ENCODE results near the gene SEC23IP. TPM values are rescaled to one million over a fixed set of nuclear protein-coding genes. Genes with fewer than 3 reads are reported as not detected.

The SEC23IP gene
- total and polyA plus RNA-seq, 8 donors = 5.5 to 32.8 (median 18.5) TPM

GRCh38 chr10:119852277-119852676, 40.3 kb upstream of the SEC23IP start:
- FAIRE-seq (no peak), DNase-seq (no peak), ATAC-seq (no peak)
- peaks cover 0 to 3% (median 0%) of the 10 kb centered on the region in 3 donors for H3K4me1 ChIP-seq
- TF ChIP-seq, protein P1, sequence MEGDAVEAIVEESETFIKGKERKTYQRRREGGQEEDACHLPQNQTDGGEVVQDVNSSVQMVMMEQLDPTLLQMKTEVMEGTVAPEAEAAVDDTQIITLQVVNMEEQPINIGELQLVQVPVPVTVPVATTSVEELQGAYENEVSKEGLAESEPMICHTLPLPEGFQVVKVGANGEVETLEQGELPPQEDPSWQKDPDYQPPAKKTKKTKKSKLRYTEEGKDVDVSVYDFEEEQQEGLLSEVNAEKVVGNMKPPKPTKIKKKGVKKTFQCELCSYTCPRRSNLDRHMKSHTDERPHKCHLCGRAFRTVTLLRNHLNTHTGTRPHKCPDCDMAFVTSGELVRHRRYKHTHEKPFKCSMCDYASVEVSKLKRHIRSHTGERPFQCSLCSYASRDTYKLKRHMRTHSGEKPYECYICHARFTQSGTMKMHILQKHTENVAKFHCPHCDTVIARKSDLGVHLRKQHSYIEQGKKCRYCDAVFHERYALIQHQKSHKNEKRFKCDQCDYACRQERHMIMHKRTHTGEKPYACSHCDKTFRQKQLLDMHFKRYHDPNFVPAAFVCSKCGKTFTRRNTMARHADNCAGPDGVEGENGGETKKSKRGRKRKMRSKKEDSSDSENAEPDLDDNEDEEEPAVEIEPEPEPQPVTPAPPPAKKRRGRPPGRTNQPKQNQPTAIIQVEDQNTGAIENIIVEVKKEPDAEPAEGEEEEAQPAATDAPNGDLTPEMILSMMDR (IDR thresholded peaks at IDR 0.05) = no peak
- no peaks in the 10 kb centered on the region for H3K9me3 ChIP-seq
- 95% methylated on average over 6 of the region's 6 CpGs for WGBS, 2 donors
- no peak overlapping the region for H3K27ac ChIP-seq
- H3K27me3 ChIP-seq = no peaks in the 10 kb centered on the region
- intact Hi-C loops (cut with DNase I) = no loop called here
- H3K4me3 ChIP-seq = no peak overlapping the region
- H3K36me3 ChIP-seq = peaks cover 0 to 11% (median 11%) of the 10 kb centered on the region in 3 donors

DNA sequence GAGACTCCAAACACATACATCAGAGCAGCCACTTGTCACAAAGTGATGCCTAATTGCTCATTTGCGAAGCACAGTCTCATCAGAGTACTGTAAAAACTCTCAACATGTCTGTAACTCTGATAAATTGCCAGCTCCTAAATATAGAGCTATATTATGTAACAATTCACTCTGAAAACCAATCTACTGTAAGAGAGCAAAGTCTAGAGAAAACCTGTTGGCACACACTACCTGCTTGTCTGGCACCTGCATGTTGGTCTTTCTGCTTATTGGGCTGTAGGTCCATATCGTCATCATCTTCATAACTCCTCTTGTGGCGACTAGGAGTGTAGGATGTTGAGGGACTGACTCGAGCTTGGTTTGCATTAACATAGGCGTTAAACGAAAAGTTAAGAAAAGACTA, 39.7 kb upstream of the SEC23IP start:
- Histone ChIP-seq H3K4me3 (no peak overlapping the region), H3K9me3 (no peaks in the 10 kb centered on the region), H3K36me3 (peaks cover 0 to 11% (median 5%) of the 10 kb centered on the region in 3 donors), H3K4me1 (peaks cover 0 to 3% (median 0%) of the 10 kb centered on the region in 3 donors), H3K27me3 (no peaks in the 10 kb centered on the region), H3K27ac (no peak overlapping the region)
- FAIRE-seq (peak; percentile 32), DNase-seq (peak in 1 of 6 donors; percentile 17), ATAC-seq (peak; percentile 28 to 79 (median 55))
- intact Hi-C loops (cut with DNase I) = no loop called here
- TF ChIP-seq, protein P1 (IDR thresholded peaks at IDR 0.05) = no peak
- 50 to 53% methylated on average over 6 of the region's 6 CpGs for WGBS, 2 donors

- intact Hi-C loops (cut with DNase I) = no loop called here
- ATAC-seq = no peak
- no peak for DNase-seq
- Histone ChIP-seq H3K4me3 (no peak overlapping the region), H3K36me3 (peaks cover 0 to 9% (median 4%) of the 10 kb centered on the region in 3 donors), H3K27ac (no peak overlapping the region), H3K27me3 (no peaks in the 10 kb centered on the region), H3K4me1 (peaks cover 0 to 3% (median 0%) of the 10 kb centered on the region in 3 donors), H3K9me3 (no peaks in the 10 kb centered on the region)
- FAIRE-seq = no peak
- TF ChIP-seq, protein P1 (IDR thresholded peaks at IDR 0.05) = no peak
- WGBS, 2 donors = 87 to 90% methylated on average over 1 of the region's 1 CpG
Observed at GRCh38 chr10:119853574-119853973, 39.0 kb upstream of the SEC23IP start.

DNA sequence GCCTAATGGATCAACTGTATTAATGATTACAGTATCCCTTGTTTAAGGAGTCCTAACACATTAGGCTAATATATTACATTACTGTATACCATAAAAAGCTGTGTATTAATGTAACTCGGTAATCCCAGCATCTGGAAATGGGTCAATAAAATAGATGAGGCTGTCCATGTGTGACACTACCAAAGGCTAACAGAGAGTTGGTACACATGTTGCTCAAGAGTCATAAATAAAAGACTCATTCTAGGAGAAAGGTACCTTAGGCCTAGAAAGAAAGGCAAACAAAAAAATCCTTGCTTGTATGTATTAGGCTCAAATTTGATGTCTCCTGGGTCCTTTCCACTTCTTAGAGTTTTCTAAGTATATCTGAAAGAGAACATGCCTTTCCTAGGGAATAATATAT, 34.5 kb upstream of the SEC23IP start:
- ATAC-seq (no peak), DNase-seq (no peak), FAIRE-seq (no peak)
- Histone ChIP-seq H3K27ac (no peak overlapping the region), H3K27me3 (no peaks in the 10 kb centered on the region), H3K36me3 (peaks cover 0 to 1% (median 0%) of the 10 kb centered on the region in 3 donors), H3K4me1 (no peaks in the 10 kb centered on the region), H3K9me3 (no peaks in the 10 kb centered on the region), H3K4me3 (no peak overlapping the region)
- 51 to 55% methylated on average over 1 of the region's 1 CpG for WGBS, 2 donors
- intact Hi-C loops (cut with DNase I) = no loop called here
- TF ChIP-seq, protein P1 (IDR thresholded peaks at IDR 0.05) = no peak

DNA sequence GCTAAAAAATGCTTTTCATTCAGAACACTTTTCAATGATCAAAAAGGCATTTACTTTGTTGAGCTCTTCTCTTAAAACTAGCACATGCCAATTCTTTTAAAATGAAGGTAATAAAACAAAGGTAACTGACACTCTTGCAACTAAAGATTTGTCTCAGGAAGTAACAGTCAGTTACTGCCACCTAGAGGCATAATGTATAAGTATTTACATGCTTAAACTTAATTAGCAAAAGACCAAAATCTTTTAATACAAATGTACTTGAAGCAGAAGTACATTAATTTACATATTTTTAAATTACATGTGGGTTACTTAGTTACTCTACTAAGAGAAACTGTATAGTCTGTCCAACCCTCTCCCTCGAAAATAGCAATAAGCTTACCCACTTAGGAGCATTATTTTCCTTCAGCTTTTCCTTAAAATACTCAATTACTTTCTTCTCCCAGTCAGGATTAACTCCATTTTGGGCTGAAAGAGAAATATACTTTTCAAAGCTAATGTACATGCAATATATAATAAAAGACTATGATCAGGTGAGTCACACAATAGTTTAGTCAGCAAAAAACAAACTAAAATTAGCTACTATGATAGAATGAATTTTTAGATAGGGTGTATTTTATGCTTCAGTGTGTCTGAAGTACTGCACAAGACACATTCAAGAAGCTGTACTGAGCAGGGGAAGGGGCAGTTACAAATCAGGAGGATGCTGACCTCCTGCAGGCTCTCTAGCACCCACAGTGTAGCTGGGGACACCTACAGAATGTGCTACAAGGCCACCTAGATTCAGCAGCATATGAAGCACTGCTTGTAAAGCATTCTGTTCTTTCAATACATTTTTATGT, 32.9 kb upstream of the SEC23IP start:
- TF ChIP-seq, protein P1 (IDR thresholded peaks at IDR 0.05) = peak; percentile 13 to 52 (median 23)

More for the DNA sequence above, 32.9 kb upstream of the SEC23IP start:
- DNase-seq (no peak), ATAC-seq (peak; percentile 35 to 77 (median 72)), FAIRE-seq (peak; percentile 92)
- no peak overlapping the region for H3K4me3 ChIP-seq
- 72 to 80% methylated on average over 1 of the region's 1 CpG for WGBS, 2 donors
- H3K9me3 ChIP-seq = no peaks in the 10 kb centered on the region
- no peak overlapping the region for H3K27ac ChIP-seq
- H3K27me3 ChIP-seq = no peaks in the 10 kb centered on the region
- intact Hi-C loops (cut with DNase I) = loop anchor here in 1 of 3 donors (10.0 kb wide), 1 partner anchor 185 kb away; no protein-coding TSS in a partner anchor
- no peaks in the 10 kb centered on the region for H3K4me1 ChIP-seq
- no peaks in the 10 kb centered on the region for H3K36me3 ChIP-seq
